K562 (cell line): ENCODE data around the gene LRRC75A. TPM values are rescaled to one million over a fixed set of nuclear protein-coding genes. Genes with fewer than 3 reads are reported as not detected.

Source experiments
- CBX1 ChIP-seq: sonication (generic); IDR thresholded peaks from 2 replicates; pipeline ENCODE4 v1.6.1; 2016; ENCODE audit warnings: antibody characterized with exemption, low read depth, mild to moderate bottlenecking
- CBX5 ChIP-seq: IDR thresholded peaks from 2 replicates; pipeline ENCODE4 v1.6.1; 2014; ENCODE audit warnings: low read depth, borderline replicate concordance
- CTBP1 ChIP-seq: fragments of 450-650 bp; IDR thresholded peaks from 2 replicates; pipeline ENCODE4 v1.6.1; 2016; ENCODE audit warnings: borderline replicate concordance
- EGR1 ChIP-seq: fragments of 450-650 bp; conservative IDR thresholded peaks from 2 replicates; pipeline ENCODE4 v1.6.1; 2017; ENCODE audit warnings: mild to moderate bottlenecking
- GTF2A2 ChIP-seq: IDR thresholded peaks from 2 replicates; pipeline ENCODE4 v1.6.1; 2016; ENCODE audit warnings: mild to moderate bottlenecking, missing genetic modification characterization, missing compliant biosample characterization
- KAT8 ChIP-seq: fragments of 450-650 bp; IDR thresholded peaks from 2 replicates; pipeline ENCODE4 v1.6.1; 2016; ENCODE audit warnings: low read depth, mild to moderate bottlenecking
- MCM3 ChIP-seq: fragments of 450-650 bp; IDR thresholded peaks from 2 replicates; pipeline ENCODE4 v1.6.1; 2016
- MECOM ChIP-seq: fragments of 250-450 bp; sonication (Bioruptor Pico); IDR thresholded peaks from 2 replicates; pipeline ENCODE4 v1.8.0; 2022; ENCODE audit warnings: inconsistent platforms
- NCOR1 ChIP-seq: fragments of 450-650 bp; IDR thresholded peaks from 2 replicates; pipeline ENCODE4 v1.6.1; 2016; ENCODE audit warnings: mild to moderate bottlenecking, moderate library complexity
- PPARD ChIP-seq: fragments of 250-450 bp; sonication (Bioruptor Pico); IDR thresholded peaks from 2 replicates; pipeline ENCODE4 v1.8.0; 2022; ENCODE audit warnings: inconsistent platforms, mild to moderate bottlenecking, moderate library complexity
- RBM15 ChIP-seq: fragments of 200-400 bp; formaldehyde crosslinking; IDR thresholded peaks from 2 replicates; pipeline ENCODE4 v1.6.1; 2018; ENCODE audit warnings: mild to moderate bottlenecking, low read length, moderate library complexity; ENCODE audit not compliant: insufficient read depth
- SETDB1 ChIP-seq: IDR thresholded peaks from one replicate; pipeline ENCODE4 v1.6.1; 2012; ENCODE audit warnings: low read length, control low read depth, inconsistent platforms
- SUPT5H ChIP-seq: fragments of 450-650 bp; IDR thresholded peaks from 2 replicates; pipeline ENCODE4 v1.6.1; 2016
- TARDBP ChIP-seq: fragments of 450-650 bp; IDR thresholded peaks from 2 replicates; pipeline ENCODE4 v1.6.1; 2016
- TCF7L2 ChIP-seq: fragments of 150-350 bp; IDR thresholded peaks from 2 replicates; pipeline ENCODE4 v1.6.1; 2016; ENCODE audit warnings: low read depth, mild to moderate bottlenecking, low read length, moderate library complexity
- USF1 ChIP-seq: sonication (generic); formaldehyde crosslinking; IDR thresholded peaks from 2 replicates; pipeline ENCODE4 v1.9.0; 2022; ENCODE audit warnings: mild to moderate bottlenecking, missing genetic modification reagents
- ZNF407 ChIP-seq: fragments of 450-650 bp; IDR thresholded peaks from 2 replicates; pipeline ENCODE4 v1.6.1; 2016; ENCODE audit warnings: low read depth
- polyA plus RNA-seq, 8 experiments: library from polyadenylated mRNA; depleted of rRNA in 4 of 8; stranded (reverse) in 5 of 8; unstranded in 3 of 8; fragments of >200 nt; fragmentation: Nextera tagmentation in 2 of 8; fragmentation: Illumina TruSeq in 1 of 8; extraction: Ambion mirVana in 2 of 8; extraction: Trizol in 1 of 8; gene quantifications; 2 replicates each; pipeline versions ENCODE4 v1.2.1 to v1.2.3, GENCODE V29; 2011 to 2014; ENCODE audit warnings: inconsistent platforms in 1 of 8, missing spikeins in 1 of 8
- total RNA-seq, 7 experiments: library from RNA; depleted of rRNA in 6 of 7; stranded (reverse); fragments of >200 nt in 6 of 7; fragmentation: Illumina TruSeq in 2 of 7; extraction: Trizol in 2 of 7; gene quantifications; 2 replicates each; pipeline versions ENCODE4 v1.2.1 to v1.2.3, GENCODE V29; 2011 to 2021; ENCODE audit warnings: low replicate concordance in 1 of 7
- TF ChIP-seq, protein P1 (sequence below): sonication (generic); formaldehyde crosslinking; IDR thresholded peaks from 2 replicates; pipeline ENCODE4 v1.8.0; 2023; ENCODE audit warnings: mild to moderate bottlenecking, missing genetic modification reagents

The LRRC75A gene
- total and polyA plus RNA-seq, 9 of the 15 experiments (the other 6 are each of a cell fraction or from before 2014, with no cell fraction given) = 0.04 to 0.34 (median 0.08) TPM; not detected in 5

DNA sequence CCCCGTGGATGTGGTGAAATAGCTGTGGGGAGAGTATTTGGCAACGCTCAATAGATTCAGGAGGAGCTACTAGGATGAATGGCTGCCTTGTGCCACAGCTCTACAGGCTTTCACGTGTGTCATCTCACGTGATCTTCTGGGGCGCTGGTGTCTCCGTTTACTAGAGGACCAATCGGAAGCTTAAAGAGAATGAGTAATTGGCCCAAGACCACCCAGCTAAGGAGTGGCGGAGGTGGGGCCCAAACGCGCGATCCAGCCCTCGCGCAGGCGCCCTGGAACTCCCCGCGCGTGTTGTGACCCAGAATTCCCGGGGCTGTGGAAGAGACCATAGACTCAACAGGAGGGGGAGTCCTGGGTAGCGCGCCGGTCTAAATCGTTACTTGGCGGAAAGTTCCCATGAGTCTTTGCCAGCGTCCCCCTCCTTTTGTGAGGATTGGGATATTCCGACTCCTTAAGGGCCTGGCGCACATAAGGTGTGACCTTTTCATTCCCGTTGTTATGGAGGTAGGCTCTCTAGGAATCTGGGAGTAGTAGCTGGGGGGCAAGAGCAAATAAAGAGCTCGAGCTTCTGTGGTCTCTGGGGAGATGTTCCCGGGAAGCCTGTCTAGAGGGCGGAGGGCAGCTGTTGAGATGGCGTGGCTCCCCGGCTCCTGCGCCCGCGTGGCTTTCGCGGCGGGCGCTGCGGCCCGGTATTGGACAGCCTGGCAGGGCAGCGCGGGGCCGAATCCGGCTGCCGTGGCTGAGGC is 53.3 kb downstream of the LRRC75A start (continued):
- peak; percentile 97 for TF ChIP-seq TCF7L2
- no peak for TF ChIP-seq MCM3
- TF ChIP-seq PPARD (CRISPR knock-in tag) = no peak
- peak; percentile 37; the same call in 1 of the 2 replicates for TF ChIP-seq NCOR1
- no peak for TF ChIP-seq SETDB1
- TF ChIP-seq TARDBP = no peak
- peak; percentile 74 for TF ChIP-seq GTF2A2 (tag)
- TF ChIP-seq RBM15 = no peak
- TF ChIP-seq ZNF407 = no peak
- no peak for TF ChIP-seq MECOM (CRISPR knock-in tag)
- peak; percentile 73; the same call in 1 of the 2 replicates for TF ChIP-seq CBX1
- no peak for TF ChIP-seq CTBP1
- TF ChIP-seq, protein P1, sequence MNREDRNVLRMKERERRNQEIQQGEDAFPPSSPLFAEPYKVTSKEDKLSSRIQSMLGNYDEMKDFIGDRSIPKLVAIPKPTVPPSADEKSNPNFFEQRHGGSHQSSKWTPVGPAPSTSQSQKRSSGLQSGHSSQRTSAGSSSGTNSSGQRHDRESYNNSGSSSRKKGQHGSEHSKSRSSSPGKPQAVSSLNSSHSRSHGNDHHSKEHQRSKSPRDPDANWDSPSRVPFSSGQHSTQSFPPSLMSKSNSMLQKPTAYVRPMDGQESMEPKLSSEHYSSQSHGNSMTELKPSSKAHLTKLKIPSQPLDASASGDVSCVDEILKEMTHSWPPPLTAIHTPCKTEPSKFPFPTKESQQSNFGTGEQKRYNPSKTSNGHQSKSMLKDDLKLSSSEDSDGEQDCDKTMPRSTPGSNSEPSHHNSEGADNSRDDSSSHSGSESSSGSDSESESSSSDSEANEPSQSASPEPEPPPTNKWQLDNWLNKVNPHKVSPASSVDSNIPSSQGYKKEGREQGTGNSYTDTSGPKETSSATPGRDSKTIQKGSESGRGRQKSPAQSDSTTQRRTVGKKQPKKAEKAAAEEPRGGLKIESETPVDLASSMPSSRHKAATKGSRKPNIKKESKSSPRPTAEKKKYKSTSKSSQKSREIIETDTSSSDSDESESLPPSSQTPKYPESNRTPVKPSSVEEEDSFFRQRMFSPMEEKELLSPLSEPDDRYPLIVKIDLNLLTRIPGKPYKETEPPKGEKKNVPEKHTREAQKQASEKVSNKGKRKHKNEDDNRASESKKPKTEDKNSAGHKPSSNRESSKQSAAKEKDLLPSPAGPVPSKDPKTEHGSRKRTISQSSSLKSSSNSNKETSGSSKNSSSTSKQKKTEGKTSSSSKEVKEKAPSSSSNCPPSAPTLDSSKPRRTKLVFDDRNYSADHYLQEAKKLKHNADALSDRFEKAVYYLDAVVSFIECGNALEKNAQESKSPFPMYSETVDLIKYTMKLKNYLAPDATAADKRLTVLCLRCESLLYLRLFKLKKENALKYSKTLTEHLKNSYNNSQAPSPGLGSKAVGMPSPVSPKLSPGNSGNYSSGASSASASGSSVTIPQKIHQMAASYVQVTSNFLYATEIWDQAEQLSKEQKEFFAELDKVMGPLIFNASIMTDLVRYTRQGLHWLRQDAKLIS (CRISPR knock-in tag) = peak; percentile 65; the same call in 1 of the 2 replicates
- peak; percentile 97 for TF ChIP-seq SUPT5H
- no peak for TF ChIP-seq KAT8
- peak; percentile 12; the same call in 1 of the 2 replicates for TF ChIP-seq EGR1
- peak; percentile 91 for TF ChIP-seq USF1 (CRISPR knock-in tag)
- no peak for TF ChIP-seq CBX5
